ENCODE data around the gene GPR157.
"Not testable (repeated sequence)": the region's sequence is repeated elsewhere in the genome, so short reads cannot be mapped to it uniquely, and the experiment has no call there.

The GPR157 gene

DNA sequence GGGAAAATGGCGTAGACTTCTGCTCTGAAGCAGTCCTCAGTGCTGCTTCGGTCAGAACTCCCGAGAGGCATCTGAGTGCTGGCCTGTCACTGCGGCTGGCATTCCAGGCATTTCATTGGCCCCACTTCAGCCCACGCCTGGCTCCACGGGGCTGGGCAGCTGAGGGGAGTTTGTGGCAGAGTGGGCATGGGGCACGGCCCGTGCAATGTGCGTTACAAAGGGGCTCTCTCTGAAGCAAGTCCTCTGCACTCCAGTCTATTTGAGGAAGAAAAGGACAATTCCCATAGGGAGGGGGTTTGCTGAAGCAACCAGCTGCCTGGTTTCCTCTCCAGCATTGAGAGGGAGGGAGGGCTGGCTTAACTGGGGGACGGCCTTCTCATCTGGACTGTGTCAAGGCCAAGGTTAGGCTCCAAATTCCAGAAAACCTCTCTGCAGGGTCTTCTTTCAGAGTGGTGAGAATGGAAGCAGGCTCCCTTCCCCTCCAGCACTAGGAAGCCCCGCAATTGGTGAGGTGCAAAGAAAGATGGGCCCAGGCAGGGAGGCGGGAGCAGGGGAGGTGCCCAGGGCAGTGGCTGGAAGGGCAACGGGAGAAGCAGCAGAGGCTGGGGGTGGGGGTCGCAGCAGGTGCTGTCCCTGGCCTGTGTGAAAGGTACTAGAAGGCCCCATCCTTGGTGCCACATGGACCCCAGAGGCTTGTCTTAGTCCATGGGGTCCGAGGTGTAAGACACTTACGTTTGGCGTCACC, 21.1 kb upstream of the GPR157 start:
- TF ChIP-seq, protein P1, sequence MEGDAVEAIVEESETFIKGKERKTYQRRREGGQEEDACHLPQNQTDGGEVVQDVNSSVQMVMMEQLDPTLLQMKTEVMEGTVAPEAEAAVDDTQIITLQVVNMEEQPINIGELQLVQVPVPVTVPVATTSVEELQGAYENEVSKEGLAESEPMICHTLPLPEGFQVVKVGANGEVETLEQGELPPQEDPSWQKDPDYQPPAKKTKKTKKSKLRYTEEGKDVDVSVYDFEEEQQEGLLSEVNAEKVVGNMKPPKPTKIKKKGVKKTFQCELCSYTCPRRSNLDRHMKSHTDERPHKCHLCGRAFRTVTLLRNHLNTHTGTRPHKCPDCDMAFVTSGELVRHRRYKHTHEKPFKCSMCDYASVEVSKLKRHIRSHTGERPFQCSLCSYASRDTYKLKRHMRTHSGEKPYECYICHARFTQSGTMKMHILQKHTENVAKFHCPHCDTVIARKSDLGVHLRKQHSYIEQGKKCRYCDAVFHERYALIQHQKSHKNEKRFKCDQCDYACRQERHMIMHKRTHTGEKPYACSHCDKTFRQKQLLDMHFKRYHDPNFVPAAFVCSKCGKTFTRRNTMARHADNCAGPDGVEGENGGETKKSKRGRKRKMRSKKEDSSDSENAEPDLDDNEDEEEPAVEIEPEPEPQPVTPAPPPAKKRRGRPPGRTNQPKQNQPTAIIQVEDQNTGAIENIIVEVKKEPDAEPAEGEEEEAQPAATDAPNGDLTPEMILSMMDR (IDR thresholded peaks at IDR 0.05; ENCODE audit: poor library complexity, severe bottlenecking), result no peak
- Histone ChIP-seq H3K4me1 (ENCODE audit: insufficient read depth, poor library complexity, severe bottlenecking) (peaks cover 2% of the 10 kb centered on the region), H3K4me3 (ENCODE audit: severe bottlenecking) (no peak overlapping the region), H3K27ac (ENCODE audit: poor library complexity, severe bottlenecking) (no peak overlapping the region), H3K36me3 (ENCODE audit: low read depth) (0 out of 2 replicates have a peak, but pooled peaks cover 6% of the 10 kb centered on the region), H3K27me3 (ENCODE audit: insufficient read depth, poor library complexity, severe bottlenecking) (no peaks in the 10 kb centered on the region), H3K9me3 (ENCODE audit: severe bottlenecking) (no peaks in the 10 kb centered on the region)
- ATAC-seq (ENCODE audit: low read depth) (no peak), DNase-seq (ENCODE audit: low spot score) (no peak)

DNA sequence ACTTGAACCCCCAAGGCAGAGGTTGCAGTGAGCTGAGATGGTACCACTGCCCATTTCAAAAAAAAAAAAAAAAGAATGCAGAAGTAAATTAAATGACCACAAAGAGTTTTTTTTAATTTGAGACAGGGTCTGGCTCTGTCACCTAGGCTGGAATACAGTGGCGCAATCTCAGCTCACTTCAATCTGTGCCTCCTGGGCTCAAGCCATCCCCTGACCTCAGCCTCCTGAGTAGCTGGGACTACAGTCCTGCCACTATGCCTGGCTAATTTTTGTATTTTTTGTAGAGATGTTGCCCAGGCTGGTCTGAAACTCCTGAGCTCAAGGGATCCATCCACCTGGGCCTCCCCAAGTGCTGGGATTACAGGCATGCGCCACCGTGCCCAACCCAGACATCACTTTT, 20.2 kb upstream of the GPR157 start:
- ATAC-seq (ENCODE audit: low read depth), result no peak
- no peak overlapping the region for H3K27ac ChIP-seq (ENCODE audit: poor library complexity, severe bottlenecking)
- 0 out of 2 replicates have a peak, but pooled peaks cover 6% of the 10 kb centered on the region for H3K36me3 ChIP-seq (ENCODE audit: low read depth)
- H3K4me1 ChIP-seq (ENCODE audit: insufficient read depth, poor library complexity, severe bottlenecking), result peaks cover 2% of the 10 kb centered on the region
- DNase-seq (ENCODE audit: low spot score), result no peak
- no peaks in the 10 kb centered on the region for H3K9me3 ChIP-seq (ENCODE audit: severe bottlenecking)
- no peaks in the 10 kb centered on the region for H3K27me3 ChIP-seq (ENCODE audit: insufficient read depth, poor library complexity, severe bottlenecking)
- TF ChIP-seq, protein P1 (IDR thresholded peaks at IDR 0.05; ENCODE audit: poor library complexity, severe bottlenecking), result no peak
- H3K4me3 ChIP-seq (ENCODE audit: severe bottlenecking), result no peak overlapping the region

DNA sequence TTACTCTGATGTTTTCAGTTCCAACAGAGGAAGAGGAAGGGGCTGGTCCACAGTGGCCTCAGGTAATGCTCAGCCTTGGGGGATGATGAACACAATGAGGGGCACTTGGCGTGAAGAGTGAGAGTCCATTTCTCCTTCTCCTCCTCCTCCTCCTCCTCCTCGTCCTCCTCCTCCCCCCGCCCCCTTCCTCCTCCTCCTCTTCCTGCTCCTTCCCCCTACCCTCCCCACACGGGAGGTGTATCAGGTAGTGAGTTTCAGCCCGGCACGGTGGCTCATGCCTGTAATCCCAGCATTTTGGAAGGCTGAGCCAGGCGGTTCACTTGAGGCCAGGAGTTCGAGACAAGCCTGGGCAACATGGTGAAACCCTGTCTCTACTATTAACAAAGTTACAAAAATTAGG, 17.3 kb upstream of the GPR157 start:
- Histone ChIP-seq H3K27me3 (ENCODE audit: insufficient read depth, poor library complexity, severe bottlenecking) (no peaks in the 10 kb centered on the region), H3K27ac (ENCODE audit: poor library complexity, severe bottlenecking) (no peak overlapping the region), H3K36me3 (ENCODE audit: low read depth) (0 out of 2 replicates have a peak, but pooled peaks cover 3% of the 10 kb centered on the region), H3K4me3 (ENCODE audit: severe bottlenecking) (no peak overlapping the region), H3K4me1 (ENCODE audit: insufficient read depth, poor library complexity, severe bottlenecking) (peaks cover 2% of the 10 kb centered on the region), H3K9me3 (ENCODE audit: severe bottlenecking) (no peaks in the 10 kb centered on the region)
- ATAC-seq (ENCODE audit: low read depth) (no peak), DNase-seq (ENCODE audit: low spot score) (no peak)
- TF ChIP-seq, protein P1 (IDR thresholded peaks at IDR 0.05; ENCODE audit: poor library complexity, severe bottlenecking), result no peak

DNA sequence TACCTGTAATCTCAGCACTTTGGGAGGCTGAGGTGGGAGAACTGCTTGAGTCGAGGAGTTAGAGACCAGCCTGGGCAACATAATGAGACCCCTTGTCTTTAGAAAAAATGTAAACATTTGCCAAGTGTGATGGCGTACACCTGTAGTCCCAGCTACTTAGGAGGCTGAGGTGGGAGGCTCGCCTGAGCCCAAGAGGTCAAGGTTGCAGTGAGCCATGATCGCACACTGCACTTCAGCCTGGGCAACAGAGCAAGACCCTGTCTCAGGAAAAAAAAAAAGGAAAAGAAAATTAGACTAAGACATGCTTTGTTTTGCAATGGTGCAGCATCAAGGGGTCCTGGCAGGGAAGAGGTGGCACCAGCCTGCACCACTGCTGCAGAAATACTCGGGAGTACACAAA, 16.8 kb upstream of the GPR157 start:
- no peak overlapping the region for H3K27ac ChIP-seq (ENCODE audit: poor library complexity, severe bottlenecking)
- H3K4me1 ChIP-seq (ENCODE audit: insufficient read depth, poor library complexity, severe bottlenecking), result peaks cover 2% of the 10 kb centered on the region
- DNase-seq (ENCODE audit: low spot score) (no peak), ATAC-seq (ENCODE audit: low read depth) (no peak)
- H3K9me3 ChIP-seq (ENCODE audit: severe bottlenecking), result no peaks in the 10 kb centered on the region
- H3K27me3 ChIP-seq (ENCODE audit: insufficient read depth, poor library complexity, severe bottlenecking), result no peaks in the 10 kb centered on the region
- TF ChIP-seq, protein P1 (IDR thresholded peaks at IDR 0.05; ENCODE audit: poor library complexity, severe bottlenecking), result no peak
- H3K36me3 ChIP-seq (ENCODE audit: low read depth), result 0 out of 2 replicates have a peak, but pooled peaks cover 2% of the 10 kb centered on the region
- no peak overlapping the region for H3K4me3 ChIP-seq (ENCODE audit: severe bottlenecking)

DNA sequence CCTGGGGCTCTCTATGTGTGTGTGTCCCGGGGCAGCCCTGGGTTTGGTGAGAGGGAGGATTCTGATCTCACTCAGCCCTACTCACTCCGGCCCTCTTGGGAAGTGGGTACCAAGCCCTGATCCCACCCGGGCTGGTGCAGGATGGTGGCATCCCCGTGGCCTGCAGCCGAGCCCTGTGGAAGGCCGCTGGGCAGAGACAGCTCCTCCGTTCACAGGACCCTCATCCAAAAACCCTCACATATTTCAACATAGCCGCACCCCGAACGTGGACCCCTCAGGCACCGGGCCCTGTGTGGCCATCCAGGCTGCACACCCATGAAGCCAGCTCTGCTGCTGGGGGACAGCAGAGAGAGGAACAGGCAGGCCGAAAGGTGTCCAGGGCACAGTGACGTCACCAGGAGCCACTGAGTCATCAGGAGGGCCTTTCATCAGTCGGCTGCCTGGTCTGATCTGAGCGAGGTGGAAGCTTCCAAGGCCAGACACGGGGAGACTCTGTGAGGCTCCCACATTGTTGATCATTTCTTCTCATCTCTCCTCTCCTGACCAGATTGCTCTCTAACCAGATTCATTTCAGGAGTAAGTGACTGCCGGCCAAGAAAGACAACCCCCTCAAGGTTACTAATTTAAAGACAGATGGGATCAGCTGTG, 16.2 kb upstream of the GPR157 start:
- H3K27me3 ChIP-seq (ENCODE audit: insufficient read depth, poor library complexity, severe bottlenecking), result no peaks in the 10 kb centered on the region
- no peaks in the 10 kb centered on the region for H3K9me3 ChIP-seq (ENCODE audit: severe bottlenecking)
- no peak overlapping the region for H3K4me3 ChIP-seq (ENCODE audit: severe bottlenecking)
- DNase-seq (ENCODE audit: low spot score) (no peak), ATAC-seq (ENCODE audit: low read depth) (peak; percentile 72)
- H3K36me3 ChIP-seq (ENCODE audit: low read depth), result no peaks in the 10 kb centered on the region
- no peak overlapping the region for H3K27ac ChIP-seq (ENCODE audit: poor library complexity, severe bottlenecking)
- TF ChIP-seq, protein P1 (IDR thresholded peaks at IDR 0.05; ENCODE audit: poor library complexity, severe bottlenecking), result no peak
- peaks cover 2% of the 10 kb centered on the region for H3K4me1 ChIP-seq (ENCODE audit: insufficient read depth, poor library complexity, severe bottlenecking)

DNA sequence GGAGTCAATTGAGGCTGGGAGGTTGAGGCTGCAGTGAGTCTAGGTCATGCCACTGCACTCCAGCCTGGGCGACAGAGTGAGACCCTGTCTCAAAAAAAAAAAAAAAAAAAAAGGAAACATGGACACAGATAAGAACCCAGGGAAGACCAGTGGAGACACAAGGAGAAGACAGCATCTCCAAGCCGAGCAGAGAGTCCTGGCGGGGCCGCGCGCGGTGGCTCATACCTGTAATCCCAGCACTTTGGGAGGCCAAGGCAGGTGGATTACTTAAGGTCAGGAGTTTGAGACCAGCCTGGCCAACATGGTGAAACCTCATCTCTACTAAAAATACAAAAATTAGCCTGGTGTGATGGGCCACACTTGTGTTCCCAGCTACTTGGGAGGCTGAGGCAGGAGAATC, 15.6 kb upstream of the GPR157 start:
- not testable (repeated sequence) for H3K4me1 ChIP-seq (ENCODE audit: insufficient read depth, poor library complexity, severe bottlenecking); ATAC-seq (ENCODE audit: low read depth); DNase-seq (ENCODE audit: low spot score); H3K27ac ChIP-seq (ENCODE audit: poor library complexity, severe bottlenecking); H3K9me3 ChIP-seq (ENCODE audit: severe bottlenecking); H3K27me3 ChIP-seq (ENCODE audit: insufficient read depth, poor library complexity, severe bottlenecking); H3K36me3 ChIP-seq (ENCODE audit: low read depth); H3K4me3 ChIP-seq (ENCODE audit: severe bottlenecking)

Data from RWPE2 (cell line).